Calu3 (cell line): ENCODE results near the gene CDK14. TPM values are rescaled to one million over a fixed set of nuclear protein-coding genes. Genes with fewer than 3 reads are reported as not detected.

Source experiments
- BruUV-seq: library from RNA; stranded (reverse); fragments of 400-500 nt; replicated peaks from 2 replicates; lab custom pipeline; 2021; lab: Mats Ljungman, UMichigan
- CTCF ChIA-PET: fragments of 300-600 bp; sonication (Branson Sonifier 250); formaldehyde crosslinking; loops from one replicate; lab custom pipeline; 2022; ENCODE audit warnings: antibody characterized with exemption; lab: Charles Lee
- DNase-seq: peaks from one replicate; pipeline ENCODE4 v3.0.0; 2022
- H3K27ac Mint-ChIP-seq: one replicate; pipeline ENCODE4 v1.8.0; 2022; ENCODE audit warnings: mixed read lengths; ENCODE audit not compliant: unreplicated experiment
- H3K27me3 Mint-ChIP-seq: one replicate; pipeline ENCODE4 v1.8.0; 2022; ENCODE audit warnings: mixed read lengths; ENCODE audit not compliant: unreplicated experiment
- H3K36me3 Mint-ChIP-seq: one replicate; pipeline ENCODE4 v1.8.0; 2022; ENCODE audit warnings: mild to moderate bottlenecking, moderate library complexity, mixed read lengths; ENCODE audit not compliant: insufficient read depth, unreplicated experiment
- H3K4me1 Mint-ChIP-seq: one replicate; pipeline ENCODE4 v1.8.0; 2022; ENCODE audit warnings: mild to moderate bottlenecking, low read depth, mixed read lengths; ENCODE audit not compliant: unreplicated experiment
- H3K4me3 Mint-ChIP-seq: one replicate; pipeline ENCODE4 v1.8.0; 2022; ENCODE audit warnings: mild to moderate bottlenecking, low read depth, moderate library complexity, mixed read lengths; ENCODE audit not compliant: unreplicated experiment
- H3K9me3 Mint-ChIP-seq: one replicate; pipeline ENCODE4 v1.8.0; 2022; ENCODE audit warnings: low read depth, mixed read lengths; ENCODE audit not compliant: unreplicated experiment
- intact Hi-C: fragments of 100-400 bp; cut with micrococcal nuclease; formaldehyde crosslinking; loops from one replicate; pipeline ENCODE4 v1.10.0; 2022; ENCODE audit not compliant: unreplicated experiment
- total RNA-seq: library from RNA; stranded (reverse); gene quantifications from 2 replicates; pipeline ENCODE4 v1.2.3, GENCODE V29; 2022
- TF ChIP-seq, protein P1 (sequence below): fragments of 200-600 bp; IDR thresholded peaks from one replicate; pipeline ENCODE4 v1.8.0; 2022; ENCODE audit warnings: antibody characterized with exemption; ENCODE audit not compliant: unreplicated experiment

CDK14 gene
- total RNA-seq, 1 experiment from 2014 or later, result 29.4 TPM

GRCh38 chr7:91240376-91240941 lies 644.3 kb downstream of the CDK14 start:
- no peaks in the 10 kb centered on the region for H3K4me1 Mint-ChIP-seq
- BruUV-seq, result no TSS peak

GRCh38 chr7:91242097-91242844 lies 646.1 kb downstream of the CDK14 start:
- BruUV-seq, result no TSS peak
- intact Hi-C loops, result no loop called here
- H3K36me3 Mint-ChIP-seq, result no peaks in the 10 kb centered on the region
- TF ChIP-seq, protein P1, sequence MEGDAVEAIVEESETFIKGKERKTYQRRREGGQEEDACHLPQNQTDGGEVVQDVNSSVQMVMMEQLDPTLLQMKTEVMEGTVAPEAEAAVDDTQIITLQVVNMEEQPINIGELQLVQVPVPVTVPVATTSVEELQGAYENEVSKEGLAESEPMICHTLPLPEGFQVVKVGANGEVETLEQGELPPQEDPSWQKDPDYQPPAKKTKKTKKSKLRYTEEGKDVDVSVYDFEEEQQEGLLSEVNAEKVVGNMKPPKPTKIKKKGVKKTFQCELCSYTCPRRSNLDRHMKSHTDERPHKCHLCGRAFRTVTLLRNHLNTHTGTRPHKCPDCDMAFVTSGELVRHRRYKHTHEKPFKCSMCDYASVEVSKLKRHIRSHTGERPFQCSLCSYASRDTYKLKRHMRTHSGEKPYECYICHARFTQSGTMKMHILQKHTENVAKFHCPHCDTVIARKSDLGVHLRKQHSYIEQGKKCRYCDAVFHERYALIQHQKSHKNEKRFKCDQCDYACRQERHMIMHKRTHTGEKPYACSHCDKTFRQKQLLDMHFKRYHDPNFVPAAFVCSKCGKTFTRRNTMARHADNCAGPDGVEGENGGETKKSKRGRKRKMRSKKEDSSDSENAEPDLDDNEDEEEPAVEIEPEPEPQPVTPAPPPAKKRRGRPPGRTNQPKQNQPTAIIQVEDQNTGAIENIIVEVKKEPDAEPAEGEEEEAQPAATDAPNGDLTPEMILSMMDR, result no peak
- CTCF ChIA-PET, result no interaction called here
- H3K4me3 Mint-ChIP-seq, result no peak overlapping the region
- no peaks in the 10 kb centered on the region for H3K9me3 Mint-ChIP-seq
- DNase-seq, result no peak
- H3K27me3 Mint-ChIP-seq, result no peaks in the 10 kb centered on the region
- H3K27ac Mint-ChIP-seq, result no peak overlapping the region
- no peaks in the 10 kb centered on the region for H3K4me1 Mint-ChIP-seq

More at GRCh38 chr7:91240376-91240941, 644.3 kb downstream of the CDK14 start:
- TF ChIP-seq, protein P1, result no peak
- no peak for DNase-seq
- Mint-ChIP-seq H3K27me3 (no peaks in the 10 kb centered on the region), H3K36me3 (no peaks in the 10 kb centered on the region), H3K4me3 (no peak overlapping the region), H3K27ac (no peak overlapping the region), H3K9me3 (no peaks in the 10 kb centered on the region)
- CTCF ChIA-PET, result interaction anchor here (1.7 kb wide), 1 partner anchor 9 kb away, joined by 6 read pairs; no protein-coding TSS in a partner anchor
- intact Hi-C loops, result no loop called here

DNA sequence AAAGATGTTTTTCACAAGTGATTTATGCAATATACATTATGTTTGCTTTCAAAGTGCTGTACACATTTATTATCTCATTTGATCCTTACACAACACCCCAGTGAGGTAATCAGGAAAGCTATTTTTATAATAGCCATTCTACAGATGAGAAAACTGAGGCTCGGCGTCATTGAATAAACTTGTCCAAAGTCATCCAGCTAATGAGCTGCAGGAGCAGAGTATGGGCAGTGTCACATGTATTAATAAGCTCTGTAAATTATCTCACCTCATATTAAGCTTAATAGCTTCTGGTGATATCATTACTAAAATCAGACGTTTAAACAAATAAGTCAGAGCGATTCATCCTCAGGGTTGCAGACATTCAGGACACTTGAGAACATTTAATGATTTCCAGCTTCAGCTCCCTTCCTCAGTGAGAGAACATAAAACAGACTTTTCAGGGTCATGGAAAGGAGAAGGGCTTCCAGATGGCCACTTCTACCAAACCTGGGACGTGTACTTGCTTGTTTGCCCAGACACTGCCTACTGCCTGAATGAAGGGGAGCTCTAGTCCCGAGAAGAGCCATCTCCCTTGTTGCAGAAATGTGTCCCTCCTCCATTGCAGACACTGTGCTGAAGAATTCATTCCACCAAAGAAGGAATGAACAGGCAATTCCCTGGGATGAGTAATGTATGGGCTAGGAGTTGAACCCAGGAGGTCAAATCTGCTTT lies 647.6 kb downstream of the CDK14 start:
- peaks cover 4% of the 10 kb centered on the region for H3K4me1 Mint-ChIP-seq
- no peak overlapping the region for H3K27ac Mint-ChIP-seq
- CTCF ChIA-PET, result no interaction called here

GRCh38 chr7:91247500-91247899 lies 651.4 kb downstream of the CDK14 start:
- no peak overlapping the region for H3K27ac Mint-ChIP-seq
- TF ChIP-seq, protein P1, result no peak
- CTCF ChIA-PET, result interaction anchor here (0.6 kb wide), 1 partner anchor 36 kb away, joined by 10 read pairs; no protein-coding TSS in a partner anchor
- H3K9me3 Mint-ChIP-seq, result no peaks in the 10 kb centered on the region
- H3K36me3 Mint-ChIP-seq, result no peaks in the 10 kb centered on the region
- BruUV-seq, result no TSS peak
- H3K27me3 Mint-ChIP-seq, result no peaks in the 10 kb centered on the region
- peaks cover 10% of the 10 kb centered on the region for H3K4me1 Mint-ChIP-seq
- DNase-seq, result no peak
- no peak overlapping the region for H3K4me3 Mint-ChIP-seq
- intact Hi-C loops, result no loop called here

More for the DNA sequence above, 647.6 kb downstream of the CDK14 start:
- no TSS peak for BruUV-seq
- Mint-ChIP-seq H3K27me3 (no peaks in the 10 kb centered on the region), H3K9me3 (no peaks in the 10 kb centered on the region), H3K36me3 (no peaks in the 10 kb centered on the region), H3K4me3 (no peak overlapping the region)
- intact Hi-C loops, result no loop called here
- TF ChIP-seq, protein P1, result no peak
- DNase-seq, result no peak
